B cell (primary cell): ENCODE data around the gene CDCA5. TPM values are rescaled to one million over a fixed set of nuclear protein-coding genes. Genes with fewer than 3 reads are reported as not detected.

Source experiments
- ATAC-seq: fragments of 200-7000 bp; cut with Tn5 transposase; one replicate; pipeline ENCODE4 v1.10.0; 2021; ENCODE audit warnings: low read depth, mild to moderate bottlenecking, moderate number of reproducible peaks, moderate library complexity
- CTCF ChIA-PET: fragments of 350-600 bp; sonication (Branson Sonifier 250); formaldehyde crosslinking; loops from one replicate; lab custom pipeline; 2021; ENCODE audit warnings: antibody characterized with exemption, inconsistent platforms; lab: Charles Lee
- POLR2A ChIA-PET: fragments of 350-600 bp; sonication (Branson Sonifier 250); formaldehyde crosslinking; loops from one replicate; lab custom pipeline; 2021; ENCODE audit warnings: antibody characterized with exemption; lab: Charles Lee
- DNase-seq: peaks from one replicate; pipeline ENCODE4 v3.0.0; 2013
- H2AFZ ChIP-seq: 2 replicates; pipeline ENCODE4 v1.6.1; 2012; ENCODE audit warnings: mild to moderate bottlenecking, low read depth, low read length; ENCODE audit not compliant: insufficient read depth, poor library complexity, severe bottlenecking
- H3K27ac ChIP-seq, 2 donors: 1 replicate in 1 of 2; 2 replicates in 1 of 2; pipeline ENCODE4 v1.5.1; 2012 to 2013; ENCODE audit warnings: low read length in 2 of 2, mild to moderate bottlenecking in 2 of 2, moderate library complexity in 1 of 2
- H3K27me3 ChIP-seq, 4 experiments: fragments of 200-600 bp in 1 of 4; sonication (generic) in 1 of 4; replicated peaks in 1 of 4; 1 replicate in 2 of 4; 2 replicates in 2 of 4; pipeline versions ENCODE4 v1.6.1 to v1.7.0; 2013 to 2016; ENCODE audit warnings: low read length in 3 of 4, mild to moderate bottlenecking in 2 of 4, mixed read lengths in 1 of 4, moderate library complexity in 1 of 4; ENCODE audit not compliant: insufficient read depth in 4 of 4, control insufficient read depth in 3 of 4; ENCODE audit errors: control extremely low read depth in 1 of 4
- H3K36me3 ChIP-seq, 2 experiments: replicated peaks in 1 of 2; 1 replicate in 1 of 2; 2 replicates in 1 of 2; pipeline versions ENCODE4 v1.6.1 to v1.7.1; 2013; ENCODE audit warnings: low read length in 1 of 2; ENCODE audit not compliant: insufficient read depth in 2 of 2, control insufficient read depth in 1 of 2; ENCODE audit errors: control extremely low read depth in 1 of 2, extremely low read depth in 1 of 2
- H3K4me1 ChIP-seq, 2 donors: fragments of 200-600 bp in 1 of 2; sonication (generic) in 1 of 2; 1 replicate in 1 of 2; 2 replicates in 1 of 2; pipeline versions ENCODE4 v1.5.1 to v1.6.1; 2013 to 2017; ENCODE audit warnings: low read length in 2 of 2; ENCODE audit not compliant: control insufficient read depth in 2 of 2, insufficient read depth in 2 of 2
- H3K4me2 ChIP-seq: replicated peaks from 2 replicates; pipeline ENCODE3; 2012; ENCODE audit warnings: mild to moderate bottlenecking, low read depth, low read length; ENCODE audit not compliant: poor library complexity, severe bottlenecking
- H3K4me3 ChIP-seq, 5 experiments: fragments of 200-600 bp in 1 of 5; sonication (generic) in 1 of 5; 1 replicate in 3 of 5; 2 replicates in 2 of 5; pipeline versions ENCODE4 v1.5.1 to v1.7.0; 2011 to 2016; ENCODE audit warnings: low read length in 4 of 5, mild to moderate bottlenecking in 4 of 5, low read depth in 2 of 5, control low read depth in 1 of 5, moderate library complexity in 1 of 5; ENCODE audit not compliant: insufficient read depth in 1 of 5; ENCODE audit errors: control extremely low read depth in 1 of 5, extremely low read depth in 1 of 5
- H3K79me2 ChIP-seq: fragments of 200-600 bp; sonication (generic); one replicate; pipeline ENCODE4 v1.6.0; 2016; ENCODE audit warnings: low read length; ENCODE audit not compliant: control insufficient read depth, insufficient read depth
- H3K9ac ChIP-seq: fragments of 200-600 bp; sonication (generic); 2 replicates; pipeline ENCODE4 v1.6.1; 2017; ENCODE audit warnings: mild to moderate bottlenecking, low read length, moderate library complexity
- H3K9me3 ChIP-seq, 3 donors: one replicate each; pipeline versions ENCODE4 v1.6.1 to v1.7.1; 2013; ENCODE audit warnings: low read length in 2 of 3; ENCODE audit not compliant: control insufficient read depth in 2 of 3, insufficient read depth in 1 of 3; ENCODE audit errors: control extremely low read depth in 1 of 3
- H4K20me1 ChIP-seq: 2 replicates; pipeline ENCODE4 v1.6.0; 2012; ENCODE audit warnings: mild to moderate bottlenecking, low read length; ENCODE audit not compliant: insufficient read depth, control insufficient read depth, poor library complexity, severe bottlenecking
- H3K27ac Mint-ChIP-seq: one replicate; pipeline ENCODE4 v1.8.0; 2021; ENCODE audit warnings: mixed read lengths
- H3K27me3 Mint-ChIP-seq: one replicate; pipeline ENCODE4 v1.8.0; 2021; ENCODE audit warnings: mixed read lengths
- H3K4me1 Mint-ChIP-seq: one replicate; pipeline ENCODE4 v1.8.0; 2021; ENCODE audit warnings: mixed read lengths
- H3K4me3 Mint-ChIP-seq: one replicate; pipeline ENCODE4 v1.8.0; 2021; ENCODE audit warnings: mixed read lengths
- H3K9me3 Mint-ChIP-seq: one replicate; pipeline ENCODE4 v1.8.0; 2022; ENCODE audit warnings: mixed read lengths; ENCODE audit not compliant: insufficient read depth
- CTCF ChIP-seq: fragments of 200-600 bp; IDR thresholded peaks from one replicate; pipeline ENCODE4 v1.8.0; 2022; ENCODE audit warnings: antibody characterized with exemption, mild to moderate bottlenecking
- EZH2 ChIP-seq: IDR thresholded peaks from 2 replicates; pipeline ENCODE4 v1.6.1; 2012; ENCODE audit warnings: borderline replicate concordance, low read depth, mild to moderate bottlenecking, moderate library complexity, low read length; ENCODE audit not compliant: insufficient read depth, poor library complexity, severe bottlenecking
- WGBS: methylation state at CpG from one replicate; pipeline ENCODE4 v1.1.5; 2013; ENCODE audit warnings: missing lambda C conversion rate; ENCODE audit not compliant: insufficient coverage; 5-methylcytosine and 5-hydroxymethylcytosine counted together
- intact Hi-C: fragments of 100-400 bp; cut with micrococcal nuclease; formaldehyde crosslinking; loops from one replicate; pipeline ENCODE4 v1.10.0; 2022
- polyA plus RNA-seq: library from polyadenylated mRNA; depleted of rRNA; stranded (reverse); fragments of >200 nt; gene quantifications from 2 replicates; pipeline ENCODE4 v1.2.3, GENCODE V29; 2012
- total RNA-seq, 2 donors: library from RNA; stranded (reverse); fragments of 120-200 nt in 1 of 2; gene quantifications; 1 replicate in 1 of 2; 2 replicates in 1 of 2; pipeline versions ENCODE4 v1.2.3 to v1.2.4, GENCODE V29; 2013 to 2022

The CDCA5 gene
- total and polyA plus RNA-seq, 2 donors (not counting 1 experiment from before 2014, with no cell fraction given): 1.1 to 1.4 TPM

- intact Hi-C loops: no loop called here
- peaks cover 78% of the 10 kb centered on the region for H3K79me2 ChIP-seq
- H4K20me1 ChIP-seq: peaks cover 85% of the 10 kb centered on the region
- peaks cover 52% of the 10 kb centered on the region for H3K4me1 Mint-ChIP-seq
- H3K27ac Mint-ChIP-seq: peak overlapping the region; percentile 56
- no peak overlapping the region for H3K27ac ChIP-seq
- H3K4me1 ChIP-seq: peaks cover 32 to 58% of the 10 kb centered on the region in 2 donors
- DNase-seq (no peak), ATAC-seq (no peak)
- 92% methylated on average over 11 of the region's 15 CpGs for WGBS
- H3K27me3 Mint-ChIP-seq: no peaks in the 10 kb centered on the region
- no peak overlapping the region for H3K4me3 ChIP-seq
- no peak overlapping the region for H3K4me2 ChIP-seq
- POLR2A ChIA-PET: interaction anchor here (0.5 to 8.8 kb wide), 4 partner anchors 9 to 50 kb away, joined by 3 to 160 read pairs (median 4); partner anchors contain the start of genes FAU, MRPL49, SPDYC and ZNHIT2
- CTCF ChIA-PET: interaction anchor here (1.5 to 4.4 kb wide), 2 partner anchors 11 to 16 kb away, joined by 4 to 20 read pairs; partner anchors contain the start of genes TM7SF2 and ZNHIT2
- no peak overlapping the region for H3K9ac ChIP-seq
- TF ChIP-seq CTCF (no peak), EZH2 (no peak)
- no peak overlapping the region for H3K4me3 Mint-ChIP-seq
- H3K9me3 Mint-ChIP-seq: no peaks in the 10 kb centered on the region
- peaks cover 3 to 83% of the 10 kb centered on the region in 2 experiments for H3K36me3 ChIP-seq
- H3K9me3 ChIP-seq: no peaks in the 10 kb centered on the region
- no peaks in the 10 kb centered on the region for H3K27me3 ChIP-seq
- H2AFZ ChIP-seq: no peak overlapping the region
Measured at GRCh38 chr11:65128182-65129145, 44.6 kb upstream of the CDCA5 start.
